NCI-H2171 treated with DMSO at 0.1 percent for 48 hours (cell line): Measurements from ENCODE around the gene TVP23C.
A peak's percentile ranks its signal among the peaks of the same experiment; 100 is the strongest.
"Not testable (repeated sequence)": the region's sequence is repeated elsewhere in the genome, so short reads cannot be mapped to it uniquely, and the experiment has no call there.

Experiments
- DNase-seq: peaks from one replicate; lab custom pipeline; 2025; lab: John Stamatoyannopoulos, UW

TVP23C gene

DNA sequence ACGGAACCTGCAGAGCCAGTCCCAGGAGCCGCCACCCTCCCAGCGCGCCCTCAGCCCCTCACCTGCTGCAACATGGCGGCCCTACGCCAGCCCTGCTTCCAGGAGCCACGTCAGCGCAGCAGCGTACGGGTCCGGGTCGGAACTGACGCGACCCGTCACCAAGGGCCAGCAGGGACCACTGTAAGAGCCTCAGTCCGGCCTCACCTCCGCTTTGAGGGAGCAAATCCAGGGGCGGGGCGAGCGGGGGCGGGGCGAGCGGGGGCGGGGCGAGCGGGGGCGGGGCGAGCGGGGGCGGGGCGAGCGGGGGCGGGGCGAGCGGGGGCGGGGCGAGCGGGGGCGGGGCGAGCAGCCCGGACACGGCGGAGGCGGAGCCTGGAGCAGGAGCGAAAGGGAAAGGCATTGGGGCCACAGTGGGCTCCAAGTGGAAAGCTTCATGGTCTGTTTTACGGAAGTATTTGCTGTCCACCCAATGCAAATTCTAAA is at the start of gene TVP23C:
Gene TVP23C (minus strand): TSS at position 109 of the 483 bp plus-strand sequence. CDS start 35 bp downstream, at position 74.
- DNase-seq, result peak; percentile 47

DNA sequence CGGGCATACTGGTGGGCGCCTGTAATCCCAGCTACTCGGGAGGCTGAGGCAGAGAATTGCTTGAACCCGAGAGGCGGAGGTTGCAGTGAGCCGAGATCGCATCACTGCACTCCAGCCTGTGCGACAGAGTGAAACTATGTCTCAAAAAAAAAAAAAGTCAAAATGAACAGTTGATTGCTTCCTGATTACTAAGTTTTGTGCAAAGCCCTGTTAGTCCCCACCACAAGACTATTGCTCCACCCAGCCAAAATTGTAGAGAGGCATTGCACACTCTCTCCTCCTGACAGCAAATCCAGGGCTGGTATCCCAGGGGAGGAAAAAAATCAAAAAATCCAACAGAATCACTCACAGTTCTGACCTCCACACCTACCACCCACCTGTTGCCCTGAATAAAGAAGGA is 29.7 kb upstream of the TVP23C start:
- not testable (repeated sequence) for DNase-seq

DNA sequence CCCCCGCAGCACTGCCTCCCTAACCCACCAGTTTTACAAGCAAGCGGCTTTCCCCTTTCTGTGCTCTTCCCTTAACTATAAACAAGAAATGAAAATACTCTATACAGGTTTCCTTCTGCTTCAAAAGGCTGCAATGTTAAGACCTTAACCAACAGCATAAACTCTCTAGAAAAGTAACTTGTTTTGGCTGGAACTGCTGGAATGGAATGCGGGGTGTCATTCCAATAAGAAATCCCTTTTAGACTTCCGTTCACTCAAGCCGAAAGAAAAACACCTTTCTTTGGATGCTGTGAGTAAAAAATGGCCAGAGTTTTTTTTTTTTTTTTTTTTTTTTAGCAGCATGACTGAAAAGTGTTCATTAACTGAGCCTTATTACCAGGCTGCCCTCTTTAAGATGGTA is 28.7 kb upstream of the TVP23C start:
- not testable (repeated sequence) for DNase-seq

DNA sequence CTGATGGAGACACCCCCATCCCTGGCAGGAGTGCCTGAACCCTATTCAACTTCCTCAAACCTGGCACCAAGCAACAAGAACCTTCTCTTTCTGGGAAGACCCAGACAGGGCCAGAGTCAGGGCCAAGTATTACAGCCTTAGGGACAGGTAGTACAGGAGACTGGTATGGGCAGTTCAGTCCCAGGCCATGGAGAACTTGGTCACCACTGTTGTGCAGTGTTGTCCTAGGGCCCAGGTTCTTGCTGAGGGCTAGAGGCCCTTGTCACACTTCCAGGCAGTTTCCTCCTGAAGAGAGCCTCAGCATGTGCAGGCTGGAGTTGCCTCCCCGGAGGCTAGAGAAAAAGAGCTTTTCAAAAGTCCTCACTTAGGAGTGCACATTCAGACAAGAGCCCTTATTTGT is 27.6 kb upstream of the TVP23C start:
- DNase-seq, result not testable (repeated sequence)

DNA sequence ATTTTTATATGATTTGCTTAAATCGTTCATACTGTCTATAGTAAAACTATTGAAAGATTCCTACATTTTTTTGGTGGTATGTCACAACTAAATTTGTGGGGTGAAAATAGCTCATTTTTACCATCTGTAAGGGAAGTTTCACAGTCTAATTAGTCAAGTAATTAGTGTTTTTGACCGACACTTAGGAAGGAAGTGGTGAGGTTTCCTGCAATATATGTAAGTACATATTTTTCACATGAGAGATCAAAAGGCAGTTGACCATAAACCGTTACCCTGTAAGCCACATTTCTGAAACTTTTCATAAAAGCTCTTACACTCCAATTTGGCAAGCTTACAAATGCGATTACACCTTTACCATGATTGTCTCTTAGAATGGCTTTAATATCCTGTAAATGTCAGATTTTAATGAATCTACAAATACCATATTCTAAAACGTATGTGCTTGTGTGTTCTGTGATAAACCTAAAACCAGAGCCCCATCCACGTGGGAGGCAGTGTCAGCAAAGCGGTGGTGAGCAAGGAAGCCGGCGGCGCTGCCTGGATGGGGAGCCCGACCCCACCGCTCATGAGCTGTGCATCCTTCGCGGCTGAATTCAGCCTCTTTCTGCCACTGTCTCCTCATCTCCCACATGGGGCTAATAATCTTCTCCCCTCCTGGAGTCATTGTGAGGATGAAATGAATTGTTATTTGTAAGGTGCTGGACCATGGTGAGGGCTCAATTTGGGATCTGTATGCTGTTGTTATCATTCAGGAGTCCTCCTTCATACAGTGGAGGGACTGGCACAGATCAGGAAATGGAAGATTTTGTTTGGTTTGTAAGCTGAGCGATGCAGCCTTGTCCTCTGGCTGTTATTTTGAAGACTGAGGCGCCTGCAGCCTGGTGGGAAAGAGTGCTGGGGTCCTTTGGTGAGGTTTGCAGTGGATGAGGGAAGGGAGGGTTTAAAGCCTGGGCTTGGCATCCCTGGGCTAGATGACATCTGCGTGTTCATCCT is 26.6 kb upstream of the TVP23C start:
- not testable (repeated sequence) for DNase-seq

DNA sequence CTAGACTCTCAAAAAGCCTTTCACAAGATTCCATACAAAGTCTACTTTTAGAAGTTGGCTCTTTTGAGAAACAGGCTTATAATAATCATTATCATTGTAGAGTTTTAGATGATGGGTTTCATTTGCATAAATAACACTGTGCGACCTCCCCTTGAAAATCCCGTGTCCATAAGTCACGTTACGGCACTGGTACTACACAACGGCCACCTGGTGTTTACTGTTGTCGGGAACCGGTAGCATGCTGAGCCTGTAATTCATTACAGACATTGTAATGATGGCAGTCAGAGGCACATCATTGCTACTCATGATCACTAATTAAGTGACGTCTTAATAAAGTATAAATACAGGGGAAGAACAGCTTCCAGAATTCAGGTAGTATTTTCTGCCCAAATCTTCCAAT is 24.7 kb upstream of the TVP23C start:
- not testable (repeated sequence) for DNase-seq

DNA sequence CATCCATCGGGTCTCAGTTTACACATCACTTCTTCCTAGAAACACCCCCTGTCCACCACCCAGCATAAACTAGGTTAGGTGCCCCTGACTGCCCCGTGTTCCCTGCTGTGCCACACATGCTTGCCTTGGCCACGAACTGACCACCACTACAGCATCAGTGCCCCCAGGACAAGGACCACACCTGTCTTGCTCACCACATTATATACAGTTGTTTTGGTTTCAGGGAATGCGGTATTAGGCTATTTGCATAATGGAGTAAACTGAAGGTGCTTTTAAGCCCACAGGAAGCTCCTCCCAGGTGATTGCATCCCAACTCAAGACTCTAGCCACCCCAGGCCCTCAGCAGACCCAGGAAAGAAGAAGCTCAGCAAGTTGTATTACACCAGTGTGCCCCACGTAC is 20.0 kb upstream of the TVP23C start:
- not testable (repeated sequence) for DNase-seq

DNA sequence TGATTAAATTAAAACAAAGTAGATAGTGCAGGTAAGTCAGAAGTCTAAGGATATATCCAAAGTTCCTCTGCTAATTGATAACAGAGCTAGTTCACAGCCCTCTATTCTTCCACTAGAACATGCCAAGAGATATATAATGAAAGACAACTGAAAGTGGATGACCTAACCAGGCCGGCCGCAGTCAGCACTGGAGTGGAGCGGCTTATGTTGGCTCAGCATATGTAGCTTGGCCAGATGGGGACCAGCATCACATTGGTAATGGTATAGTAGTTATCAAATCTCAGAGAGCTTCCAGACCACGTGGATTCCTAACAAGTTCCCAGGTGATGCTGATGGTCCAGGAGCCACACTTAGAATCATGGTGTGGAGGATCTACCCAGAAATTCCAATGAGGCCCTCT is 18.2 kb upstream of the TVP23C start:
- DNase-seq, result not testable (repeated sequence)

DNA sequence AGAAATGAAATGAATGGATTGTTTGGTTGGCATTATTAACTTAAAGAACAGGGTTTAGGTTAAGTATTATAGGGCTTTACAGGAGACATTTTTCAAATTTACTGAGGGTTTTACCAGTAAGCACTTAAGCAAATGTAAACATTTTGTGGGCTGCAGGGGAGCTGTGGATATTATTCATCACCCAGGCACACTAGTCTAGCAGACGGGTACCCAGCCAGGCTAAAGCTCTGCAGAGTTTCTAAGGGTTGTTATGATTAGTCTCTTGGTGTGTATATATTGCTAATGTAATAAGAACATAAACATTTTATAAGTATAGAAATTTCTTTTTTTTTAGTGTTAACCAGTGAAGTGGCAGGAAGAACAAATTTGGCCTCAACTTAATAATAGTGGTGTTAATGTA is 13.6 kb upstream of the TVP23C start:
- not testable (repeated sequence) for DNase-seq

DNA sequence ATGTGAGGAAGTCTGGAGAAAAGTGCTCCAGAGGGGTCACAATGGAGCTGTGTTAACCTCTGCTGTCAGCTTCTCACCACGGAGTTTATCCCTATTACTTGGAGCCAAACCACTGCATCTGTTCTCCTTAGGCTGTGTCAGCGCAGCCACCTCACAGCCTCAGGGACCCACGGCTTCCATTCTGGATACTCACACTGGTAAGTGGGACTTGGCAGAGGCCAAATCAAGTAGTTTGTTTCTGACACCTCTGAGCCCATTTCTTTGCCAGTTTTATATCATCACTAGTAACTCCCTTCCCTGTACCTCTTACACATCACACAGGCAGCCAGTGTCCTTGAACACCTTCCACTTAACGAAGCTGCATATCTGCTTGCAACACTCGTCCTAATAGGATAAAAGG is 11.4 kb upstream of the TVP23C start:
- not testable (repeated sequence) for DNase-seq

DNA sequence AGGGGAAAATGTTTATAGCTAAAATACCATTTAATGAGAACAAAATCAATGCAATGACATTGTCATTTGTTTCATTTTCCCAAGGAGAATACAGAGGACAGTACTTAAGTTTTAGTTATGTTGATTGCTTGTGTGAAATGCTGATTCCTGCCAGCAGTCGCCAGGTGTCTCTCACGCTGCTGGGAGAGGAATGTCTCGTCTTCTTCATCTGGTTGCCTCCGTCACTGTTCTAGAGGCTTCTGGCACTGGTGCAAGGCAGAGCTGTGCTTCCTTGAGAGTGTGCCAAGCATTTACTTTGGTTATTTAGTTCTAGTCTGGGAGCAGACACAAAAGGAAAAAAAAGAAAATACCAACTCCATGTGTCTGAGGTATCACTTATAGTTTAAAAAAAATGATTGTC is 10.6 kb upstream of the TVP23C start:
- DNase-seq, result not testable (repeated sequence)

DNA sequence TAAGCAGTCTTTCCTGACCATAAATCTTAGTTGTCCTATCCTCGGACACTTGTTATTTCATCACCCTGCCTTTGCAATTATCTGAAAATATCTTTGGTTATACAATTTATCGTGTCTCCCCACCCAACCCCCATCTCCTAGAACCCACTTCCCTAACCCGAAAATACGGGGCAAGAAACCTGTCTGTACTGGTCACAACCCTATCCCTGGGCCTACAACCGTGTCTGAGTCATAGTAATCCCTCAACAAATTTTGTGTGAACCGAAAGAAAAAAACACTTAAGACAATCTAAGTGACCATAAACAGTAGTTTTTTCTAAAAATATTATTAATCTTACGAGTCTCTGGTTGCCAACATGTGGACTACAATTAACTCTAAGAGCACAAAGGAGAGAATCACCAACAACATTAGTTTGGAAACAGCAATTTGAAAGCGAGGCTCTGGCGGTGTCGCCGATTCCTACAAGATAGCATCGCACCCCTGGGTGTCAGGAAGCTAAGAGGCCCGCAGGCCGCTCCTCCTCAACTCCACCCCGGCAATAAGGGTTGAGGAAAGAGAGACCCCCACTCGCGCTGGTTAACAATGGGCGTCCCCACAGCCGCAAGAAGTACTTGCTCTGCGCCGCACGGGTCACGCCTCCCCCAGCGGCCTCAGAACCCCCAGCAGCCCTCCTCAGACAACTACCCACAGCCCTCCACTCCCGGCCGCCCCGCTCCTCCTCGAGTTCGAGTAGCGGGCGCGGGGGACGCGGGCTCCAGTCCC is 489 bp downstream of the TVP23C start:
- DNase-seq, result not testable (repeated sequence)

DNA sequence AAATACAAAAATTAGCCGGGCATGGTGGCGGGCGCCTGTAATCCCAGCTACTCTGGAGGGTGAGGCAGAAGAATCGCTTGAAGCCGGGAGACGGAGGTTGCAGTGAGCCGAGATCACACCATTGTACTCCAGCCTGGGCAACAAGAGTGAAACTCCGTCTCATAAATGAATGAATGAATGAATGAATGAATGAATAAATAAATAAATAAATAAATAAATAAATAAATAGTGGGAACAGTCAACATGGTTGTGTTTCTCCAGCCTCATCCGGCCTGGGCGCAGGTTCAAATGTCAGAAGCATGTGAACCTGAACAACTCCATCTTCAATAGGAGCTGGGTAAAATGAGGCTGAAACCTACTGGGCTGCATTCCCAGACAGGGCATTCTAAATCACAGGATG is 1.8 kb downstream of the TVP23C start:
- not testable (repeated sequence) for DNase-seq

DNA sequence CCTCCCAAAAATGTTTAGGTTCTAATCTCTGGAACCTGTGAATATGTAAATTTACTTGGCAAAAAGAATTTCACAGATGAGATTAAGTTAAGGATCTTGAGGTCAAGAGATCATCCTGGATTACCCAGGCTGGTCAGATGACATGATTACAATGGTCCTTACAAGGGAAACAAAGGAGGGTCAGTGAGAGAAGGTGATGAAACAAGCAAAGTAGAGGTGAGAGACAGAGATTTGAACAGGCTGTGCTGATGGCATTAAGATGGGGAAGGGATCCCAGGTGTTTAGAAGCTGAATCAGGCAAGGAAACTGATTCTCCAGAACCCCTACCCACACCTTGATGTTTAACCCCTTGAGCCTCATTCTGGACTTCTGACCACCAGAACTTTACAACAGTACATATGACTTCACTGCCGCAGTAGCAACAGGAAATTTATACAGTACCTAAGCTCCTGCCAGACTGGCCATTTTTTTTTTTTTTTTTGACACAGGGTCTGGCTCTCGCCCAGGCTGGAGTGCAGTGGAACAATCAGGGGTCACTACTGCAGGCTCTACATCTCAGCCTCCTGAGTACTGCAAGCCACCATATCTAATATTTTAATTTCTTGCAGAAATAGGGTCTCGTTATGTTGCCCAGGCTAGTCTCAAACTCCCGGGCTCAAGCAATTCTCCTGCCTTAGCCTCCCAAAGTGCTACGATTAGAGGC is 4.7 kb downstream of the TVP23C start:
- DNase-seq, result not testable (repeated sequence)

DNA sequence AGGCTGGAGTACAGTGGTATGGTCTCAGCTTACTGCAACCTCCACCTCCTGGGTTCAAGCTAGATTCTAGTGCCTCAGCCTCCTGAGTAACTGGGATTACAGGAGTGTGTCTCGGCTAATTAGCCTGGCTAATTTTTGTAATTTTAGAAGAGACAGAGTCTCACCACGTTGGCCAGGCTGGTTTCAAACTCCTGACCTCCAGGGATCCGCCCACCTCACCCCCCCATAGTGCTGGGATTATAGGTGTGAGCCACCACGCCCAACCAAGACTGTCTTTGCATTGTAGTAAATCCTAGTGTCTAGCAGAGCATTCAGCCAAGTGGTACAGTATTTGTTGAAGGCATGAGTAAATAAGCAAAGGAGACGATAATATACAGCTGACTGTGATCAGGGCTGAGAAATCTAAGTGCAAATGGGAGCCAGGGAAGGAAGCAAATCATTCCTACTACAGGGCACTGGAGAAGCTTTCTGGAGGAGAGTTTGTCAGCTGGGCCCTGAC is 5.9 kb downstream of the TVP23C start:
- DNase-seq, result not testable (repeated sequence)

DNA sequence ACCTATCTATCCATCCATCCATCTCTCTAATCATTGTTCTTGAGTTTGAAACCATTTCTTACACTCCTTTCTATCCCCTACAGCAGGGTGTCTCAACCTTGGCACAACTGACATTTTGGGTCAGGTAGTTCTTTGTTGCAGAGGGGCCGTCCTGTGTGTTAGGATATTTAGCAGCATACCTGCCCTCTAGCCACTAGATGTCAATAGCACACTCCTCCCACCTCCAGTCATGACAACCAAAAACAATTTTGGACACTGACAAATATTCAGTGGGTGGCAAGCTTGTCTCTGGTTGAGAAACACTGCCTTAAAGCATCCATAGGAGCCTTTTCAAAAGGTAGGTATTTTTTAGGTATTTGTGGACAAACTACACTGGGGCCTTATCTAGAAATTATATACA is 10.4 kb downstream of the TVP23C start:
- not testable (repeated sequence) for DNase-seq

DNA sequence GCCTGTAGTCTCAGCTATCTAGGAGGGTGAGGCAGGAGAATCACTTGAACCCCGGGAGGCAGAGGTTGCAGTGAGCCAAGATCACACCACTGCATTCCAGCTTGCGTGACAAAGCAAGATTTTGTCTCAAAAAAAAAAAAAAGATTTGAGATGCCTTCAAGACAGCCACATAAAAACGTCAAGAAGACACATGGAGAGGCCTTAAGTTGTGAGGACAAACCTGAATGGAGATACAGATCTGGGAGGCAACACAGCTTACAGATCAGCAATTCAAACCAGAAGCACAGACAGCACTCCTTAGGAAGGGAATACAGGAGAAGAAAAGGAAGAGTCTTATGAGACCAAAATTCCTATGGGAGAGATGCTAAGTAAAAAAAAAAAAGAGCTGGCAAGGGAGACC is 13.7 kb downstream of the TVP23C start:
- DNase-seq, result not testable (repeated sequence)

DNA sequence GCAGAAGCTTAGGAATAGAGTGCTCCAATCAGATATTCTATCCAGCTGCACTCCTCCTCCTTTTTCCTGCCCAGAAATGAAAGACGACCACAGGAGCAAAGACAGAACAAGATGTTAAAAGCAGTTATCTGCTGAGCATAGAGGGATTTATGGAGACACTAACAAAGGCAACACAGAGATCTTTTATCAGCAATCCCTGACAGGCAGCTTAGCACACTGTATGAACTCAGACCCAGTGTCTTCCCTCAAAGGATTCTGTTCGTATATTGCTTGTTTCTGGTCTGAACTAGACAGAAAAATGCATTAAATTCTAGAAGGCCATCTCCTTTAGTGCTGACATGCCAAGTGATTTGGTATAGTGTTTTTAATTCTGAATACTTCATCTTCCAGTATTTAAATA is 16.7 kb downstream of the TVP23C start:
- not testable (repeated sequence) for DNase-seq

DNA sequence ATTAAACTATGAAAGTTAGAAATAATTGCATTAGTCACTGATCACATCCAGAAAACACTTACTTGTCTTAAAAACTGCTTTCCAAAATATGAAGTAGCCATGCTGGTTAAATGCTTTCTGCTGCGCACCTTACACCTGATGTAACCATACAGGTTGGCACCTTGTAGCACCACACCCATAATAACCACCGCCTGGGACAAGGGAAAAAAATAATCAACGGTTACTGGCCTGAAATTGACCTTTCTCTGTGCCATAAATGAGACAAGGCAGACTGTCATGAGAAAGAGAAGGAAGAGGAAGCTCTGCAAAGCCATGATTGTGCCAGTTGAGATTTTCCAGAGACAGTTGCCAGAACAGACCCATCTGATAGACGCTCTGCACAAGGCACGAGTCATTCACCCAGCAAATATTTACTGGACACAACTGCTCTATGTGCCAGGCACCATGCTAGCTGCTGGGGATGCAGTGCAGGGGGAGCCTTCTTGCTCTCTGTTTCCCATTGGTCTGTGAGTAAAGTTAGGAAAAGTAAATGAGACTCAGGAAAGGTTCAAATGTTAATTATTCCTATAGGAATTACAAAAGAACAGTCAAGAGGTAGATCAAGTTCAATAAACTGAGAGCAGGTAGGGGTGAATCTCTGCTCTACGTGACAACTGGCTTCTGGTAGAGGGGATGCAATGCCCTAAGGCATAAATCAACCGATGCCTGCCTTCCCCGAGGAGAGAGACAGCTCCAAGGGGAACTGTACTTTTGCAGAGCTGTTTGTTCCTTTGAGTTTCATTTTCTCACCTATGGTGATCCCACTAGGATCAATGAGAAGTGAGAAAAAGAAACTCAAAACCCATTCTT is 22.7 kb downstream of the TVP23C start:
- DNase-seq, result not testable (repeated sequence)

DNA sequence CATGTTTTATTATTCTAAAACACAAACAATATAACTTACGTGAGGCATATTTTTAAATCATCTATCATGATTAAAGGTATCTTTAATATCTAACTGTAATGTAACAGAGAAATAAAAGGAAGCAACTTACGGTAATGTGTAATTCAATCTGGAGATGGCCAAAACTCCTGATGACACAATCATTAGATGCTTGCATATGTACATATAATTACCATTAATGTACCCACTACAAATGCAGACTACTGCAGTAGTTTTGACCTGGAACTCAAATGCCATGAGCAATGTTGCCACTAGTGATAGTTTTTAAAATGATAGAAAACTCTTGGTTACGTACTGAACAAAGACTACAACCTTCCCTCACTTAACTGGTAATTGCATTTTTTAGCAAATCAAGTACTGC is 30.2 kb downstream of the TVP23C start:
- DNase-seq, result not testable (repeated sequence)
